ENCODE results near the gene NF1. TPM values are rescaled to one million over a fixed set of nuclear protein-coding genes. Genes with fewer than 3 reads are reported as not detected.

Gene NF1
- total RNA-seq, 1 experiment from 2014 or later = 164 TPM

DNA sequence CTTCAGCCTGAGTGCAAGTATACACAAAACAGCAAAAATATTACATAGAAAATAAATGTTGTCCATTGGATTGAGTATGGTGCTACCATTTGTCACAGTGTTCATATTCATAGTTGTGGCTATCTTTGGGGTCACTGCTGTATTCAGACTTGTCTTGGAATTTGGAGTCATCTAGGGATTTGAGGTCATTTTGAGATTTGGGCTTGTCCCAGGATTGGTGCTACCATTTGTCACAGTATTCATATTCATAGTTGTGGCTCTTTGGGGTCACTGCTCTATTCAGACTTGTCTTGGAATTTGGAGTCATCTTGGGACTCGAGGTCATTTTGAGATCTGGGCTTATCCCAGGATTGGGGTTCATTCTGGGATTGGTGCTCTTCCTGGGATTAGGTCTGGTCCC lies 177.5 kb downstream of the NF1 start:
- Histone ChIP-seq H3K9ac (ENCODE audit: low read length) (no peak overlapping the region), H3K4me3 (ENCODE audit: low read length) (no peak overlapping the region), H3K9me2 (replicated peaks; ENCODE audit: insufficient read depth, low read length) (peaks cover 8% of the 10 kb centered on the region), H3K27ac (ENCODE audit: low read length) (no peak overlapping the region), H3K79me2 (ENCODE audit: low read length) (peaks cover 16% of the 10 kb centered on the region; the same call in 1 of the 2 replicates), H3K27me3 (ENCODE audit: low read length) (no peaks in the 10 kb centered on the region), H2AFZ (ENCODE audit: low read length) (no peak overlapping the region), H3K9me3 (ENCODE audit: low read length) (no peaks in the 10 kb centered on the region), H4K20me1 (ENCODE audit: insufficient read depth, low read depth, low read length) (no peaks in the 10 kb centered on the region), H3K36me3 (ENCODE audit: insufficient read depth, low read length) (peaks cover 42% of the 10 kb centered on the region), H3K4me1 (ENCODE audit: low read length) (no peaks in the 10 kb centered on the region), H3K4me2 (ENCODE audit: low read depth, low read length, poor library complexity, severe bottlenecking) (no peak overlapping the region)
- DNase-seq = no peak

DNA sequence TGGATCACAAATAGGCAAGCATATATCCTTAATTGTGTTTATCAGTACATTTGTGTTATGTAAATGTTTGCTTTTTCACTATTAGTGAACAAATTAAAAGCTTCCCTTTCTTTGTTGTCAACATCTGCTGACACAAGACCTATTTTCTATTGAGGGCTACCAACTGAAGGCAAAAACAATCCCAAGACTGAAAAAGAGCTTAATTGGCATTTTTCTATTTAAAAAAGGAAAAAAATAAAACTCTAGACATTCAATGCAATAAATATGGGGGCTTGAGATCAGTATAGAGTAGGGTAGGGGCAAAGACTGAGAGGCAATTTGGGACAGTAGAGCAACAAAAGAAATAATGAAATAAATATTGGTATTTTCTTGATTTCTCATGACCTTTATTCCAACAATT lies 178.0 kb downstream of the NF1 start:
- no peak overlapping the region for H3K4me3 ChIP-seq (ENCODE audit: low read length)
- no peaks in the 10 kb centered on the region for H3K4me1 ChIP-seq (ENCODE audit: low read length)
- H4K20me1 ChIP-seq (ENCODE audit: insufficient read depth, low read depth, low read length) = no peaks in the 10 kb centered on the region
- no peak overlapping the region for H3K27ac ChIP-seq (ENCODE audit: low read length)
- H3K79me2 ChIP-seq (ENCODE audit: low read length) = peaks cover 20% of the 10 kb centered on the region; the same call in 1 of the 2 replicates
- H3K9me2 ChIP-seq (replicated peaks; ENCODE audit: insufficient read depth, low read length) = peaks cover 8% of the 10 kb centered on the region
- H3K9me3 ChIP-seq (ENCODE audit: low read length) = no peaks in the 10 kb centered on the region
- no peaks in the 10 kb centered on the region for H3K27me3 ChIP-seq (ENCODE audit: low read length)
- no peak overlapping the region for H3K9ac ChIP-seq (ENCODE audit: low read length)
- no peak overlapping the region for H3K4me2 ChIP-seq (ENCODE audit: low read depth, low read length, poor library complexity, severe bottlenecking)
- DNase-seq = no peak
- H3K36me3 ChIP-seq (ENCODE audit: insufficient read depth, low read length) = peaks cover 46% of the 10 kb centered on the region
- H2AFZ ChIP-seq (ENCODE audit: low read length) = no peak overlapping the region

DNA sequence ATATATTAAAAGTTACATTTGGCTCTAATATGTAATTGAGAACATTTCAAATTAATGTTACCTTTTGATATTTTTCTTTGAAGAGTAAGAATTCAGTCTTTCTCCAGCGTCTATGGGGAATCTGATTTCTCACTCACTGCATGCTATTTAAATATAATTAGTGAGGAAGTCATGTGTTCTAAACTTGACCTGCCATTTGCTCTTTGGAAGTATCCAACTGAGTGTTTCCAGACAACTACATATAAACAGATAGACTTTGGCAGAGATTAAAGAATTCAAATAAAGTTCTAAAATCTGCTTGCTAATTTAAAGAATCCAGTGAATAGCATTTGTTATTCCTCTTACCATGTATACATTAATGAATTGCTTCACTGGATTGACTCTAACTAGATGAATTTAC lies 178.7 kb downstream of the NF1 start:
- no peak overlapping the region for H3K4me3 ChIP-seq (ENCODE audit: low read length)
- H3K9me3 ChIP-seq (ENCODE audit: low read length) = no peaks in the 10 kb centered on the region
- H3K79me2 ChIP-seq (ENCODE audit: low read length) = peaks cover 20% of the 10 kb centered on the region; the same call in 1 of the 2 replicates
- H3K4me2 ChIP-seq (ENCODE audit: low read depth, low read length, poor library complexity, severe bottlenecking) = no peak overlapping the region
- H4K20me1 ChIP-seq (ENCODE audit: insufficient read depth, low read depth, low read length) = no peaks in the 10 kb centered on the region
- H3K27ac ChIP-seq (ENCODE audit: low read length) = no peak overlapping the region
- H2AFZ ChIP-seq (ENCODE audit: low read length) = no peak overlapping the region
- H3K4me1 ChIP-seq (ENCODE audit: low read length) = no peaks in the 10 kb centered on the region
- H3K9me2 ChIP-seq (replicated peaks; ENCODE audit: insufficient read depth, low read length) = peaks cover 8% of the 10 kb centered on the region
- no peaks in the 10 kb centered on the region for H3K27me3 ChIP-seq (ENCODE audit: low read length)
- no peak for DNase-seq
- H3K36me3 ChIP-seq (ENCODE audit: insufficient read depth, low read length) = peaks cover 46% of the 10 kb centered on the region
- no peak overlapping the region for H3K9ac ChIP-seq (ENCODE audit: low read length)

DNA sequence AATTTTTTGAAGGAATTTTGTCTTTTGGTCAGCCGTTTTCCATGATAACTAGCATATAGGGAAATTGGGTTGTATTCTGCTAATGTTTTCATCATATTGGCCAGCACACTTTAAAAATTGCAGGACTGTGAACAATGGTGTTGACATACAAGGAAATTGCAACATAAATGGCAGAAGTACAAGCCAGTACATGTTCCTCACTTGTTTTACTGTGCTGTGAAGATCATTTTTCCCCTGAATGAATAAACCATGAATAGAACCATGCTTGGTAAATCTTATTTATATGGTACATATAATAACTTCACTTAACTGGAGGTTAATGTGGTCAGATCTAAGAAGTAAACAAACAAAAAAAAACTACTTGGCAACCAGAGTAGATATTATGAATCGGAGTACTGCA lies 179.5 kb downstream of the NF1 start:
- Histone ChIP-seq H3K4me2 (ENCODE audit: low read depth, low read length, poor library complexity, severe bottlenecking) (no peak overlapping the region), H3K79me2 (ENCODE audit: low read length) (peaks cover 20% of the 10 kb centered on the region; the same call in 1 of the 2 replicates), H3K4me3 (ENCODE audit: low read length) (no peak overlapping the region), H3K9me2 (replicated peaks; ENCODE audit: insufficient read depth, low read length) (peaks cover 8% of the 10 kb centered on the region), H3K36me3 (ENCODE audit: insufficient read depth, low read length) (peaks cover 43% of the 10 kb centered on the region), H3K27ac (ENCODE audit: low read length) (no peak overlapping the region), H3K27me3 (ENCODE audit: low read length) (no peaks in the 10 kb centered on the region), H4K20me1 (ENCODE audit: insufficient read depth, low read depth, low read length) (no peaks in the 10 kb centered on the region), H3K9me3 (ENCODE audit: low read length) (no peaks in the 10 kb centered on the region), H3K4me1 (ENCODE audit: low read length) (no peaks in the 10 kb centered on the region), H3K9ac (ENCODE audit: low read length) (no peak overlapping the region), H2AFZ (ENCODE audit: low read length) (no peak overlapping the region)
- no peak for DNase-seq

DNA sequence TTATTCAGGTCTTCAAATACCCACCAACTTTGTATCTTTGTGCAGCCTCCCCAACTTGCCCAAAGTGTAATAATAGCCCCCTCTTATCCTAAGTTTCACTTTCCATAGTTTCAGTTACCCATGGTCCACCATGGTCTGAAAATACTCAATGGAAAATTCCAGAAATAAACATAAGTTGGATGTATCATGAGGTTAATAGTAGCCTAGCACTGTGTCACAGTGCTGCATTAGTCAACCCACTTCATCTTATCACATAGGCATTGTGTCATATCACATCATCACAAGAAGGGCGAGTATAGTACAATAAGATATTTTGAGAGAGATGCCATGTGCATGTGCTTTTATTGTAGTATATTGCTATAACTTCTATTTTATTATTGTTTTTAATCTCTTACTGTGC lies 180.3 kb downstream of the NF1 start:
- Histone ChIP-seq H3K9me2 (replicated peaks; ENCODE audit: insufficient read depth, low read length) (peaks cover 8% of the 10 kb centered on the region), H3K79me2 (ENCODE audit: low read length) (peaks cover 20% of the 10 kb centered on the region; the same call in 1 of the 2 replicates), H3K4me2 (ENCODE audit: low read depth, low read length, poor library complexity, severe bottlenecking) (no peak overlapping the region), H3K4me1 (ENCODE audit: low read length) (no peaks in the 10 kb centered on the region), H3K27me3 (ENCODE audit: low read length) (no peaks in the 10 kb centered on the region), H3K4me3 (ENCODE audit: low read length) (no peak overlapping the region), H3K27ac (ENCODE audit: low read length) (no peak overlapping the region), H3K36me3 (ENCODE audit: insufficient read depth, low read length) (peaks cover 35% of the 10 kb centered on the region), H4K20me1 (ENCODE audit: insufficient read depth, low read depth, low read length) (no peaks in the 10 kb centered on the region), H3K9ac (ENCODE audit: low read length) (no peak overlapping the region), H3K9me3 (ENCODE audit: low read length) (no peaks in the 10 kb centered on the region), H2AFZ (ENCODE audit: low read length) (no peak overlapping the region)
- no peak for DNase-seq

DNA sequence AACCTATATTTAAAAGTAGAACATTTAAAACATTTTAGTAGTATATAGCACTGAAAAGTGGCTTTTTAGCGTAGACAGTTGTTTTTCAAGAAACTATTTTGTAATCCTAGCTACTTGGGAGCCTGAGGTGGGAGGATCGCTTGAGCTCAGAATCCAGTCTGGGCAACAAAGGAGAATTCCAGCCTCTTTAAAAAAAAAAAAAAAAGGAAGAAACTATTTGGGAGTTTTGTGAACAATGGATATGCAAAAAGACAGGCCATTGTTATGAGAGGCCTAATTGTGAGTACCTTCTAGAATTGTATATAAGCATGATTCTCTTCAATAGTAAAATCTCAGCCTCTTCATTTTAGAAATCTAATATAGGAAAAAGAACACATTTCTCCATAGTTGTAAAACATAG lies 184.6 kb downstream of the NF1 start:
- Histone ChIP-seq H4K20me1 (ENCODE audit: insufficient read depth, low read depth, low read length) (no peaks in the 10 kb centered on the region), H3K36me3 (ENCODE audit: insufficient read depth, low read length) (peaks cover 29% of the 10 kb centered on the region; the same call in 1 of the 2 replicates), H3K9me3 (ENCODE audit: low read length) (no peaks in the 10 kb centered on the region), H3K4me2 (ENCODE audit: low read depth, low read length, poor library complexity, severe bottlenecking) (no peak overlapping the region), H3K4me1 (ENCODE audit: low read length) (no peaks in the 10 kb centered on the region), H3K27me3 (ENCODE audit: low read length) (no peaks in the 10 kb centered on the region), H3K79me2 (ENCODE audit: low read length) (peaks cover 19% of the 10 kb centered on the region), H3K9me2 (replicated peaks; ENCODE audit: insufficient read depth, low read length) (no peaks in the 10 kb centered on the region), H3K4me3 (ENCODE audit: low read length) (no peak overlapping the region), H2AFZ (ENCODE audit: low read length) (no peak overlapping the region), H3K9ac (ENCODE audit: low read length) (no peak overlapping the region), H3K27ac (ENCODE audit: low read length) (no peak overlapping the region)
- no peak for DNase-seq

DNA sequence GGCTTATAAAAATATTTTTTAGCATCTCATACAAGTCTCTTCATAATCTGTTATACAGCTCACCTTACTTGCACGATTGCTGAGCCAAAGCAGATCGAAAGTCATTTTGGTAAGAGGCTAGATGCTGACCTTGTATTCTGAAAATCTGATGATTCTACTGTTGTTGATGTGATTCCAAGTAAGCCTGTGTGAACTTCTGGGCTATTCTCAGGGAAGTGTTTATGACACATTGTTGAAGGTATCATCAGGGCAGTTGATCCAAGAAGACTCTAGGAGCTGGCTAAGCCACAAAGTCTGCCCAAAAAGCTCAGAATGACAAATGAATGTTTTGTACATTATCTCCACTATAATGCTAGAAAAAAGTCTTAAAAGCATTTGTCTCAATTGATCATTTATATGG lies 186.3 kb downstream of the NF1 start:
- no peak overlapping the region for H3K4me3 ChIP-seq (ENCODE audit: low read length)
- H4K20me1 ChIP-seq (ENCODE audit: insufficient read depth, low read depth, low read length) = no peaks in the 10 kb centered on the region
- H3K27ac ChIP-seq (ENCODE audit: low read length) = no peak overlapping the region
- no peak overlapping the region for H3K9ac ChIP-seq (ENCODE audit: low read length)
- no peaks in the 10 kb centered on the region for H3K9me3 ChIP-seq (ENCODE audit: low read length)
- peaks cover 16% of the 10 kb centered on the region; the same call in 1 of the 2 replicates for H3K79me2 ChIP-seq (ENCODE audit: low read length)
- no peaks in the 10 kb centered on the region for H3K27me3 ChIP-seq (ENCODE audit: low read length)
- H3K4me1 ChIP-seq (ENCODE audit: low read length) = no peaks in the 10 kb centered on the region
- no peak for DNase-seq
- H2AFZ ChIP-seq (ENCODE audit: low read length) = no peak overlapping the region
- H3K4me2 ChIP-seq (ENCODE audit: low read depth, low read length, poor library complexity, severe bottlenecking) = no peak overlapping the region
- H3K9me2 ChIP-seq (replicated peaks; ENCODE audit: insufficient read depth, low read length) = no peaks in the 10 kb centered on the region
- H3K36me3 ChIP-seq (ENCODE audit: insufficient read depth, low read length) = peaks cover 23% of the 10 kb centered on the region; the same call in 1 of the 2 replicates

DNA sequence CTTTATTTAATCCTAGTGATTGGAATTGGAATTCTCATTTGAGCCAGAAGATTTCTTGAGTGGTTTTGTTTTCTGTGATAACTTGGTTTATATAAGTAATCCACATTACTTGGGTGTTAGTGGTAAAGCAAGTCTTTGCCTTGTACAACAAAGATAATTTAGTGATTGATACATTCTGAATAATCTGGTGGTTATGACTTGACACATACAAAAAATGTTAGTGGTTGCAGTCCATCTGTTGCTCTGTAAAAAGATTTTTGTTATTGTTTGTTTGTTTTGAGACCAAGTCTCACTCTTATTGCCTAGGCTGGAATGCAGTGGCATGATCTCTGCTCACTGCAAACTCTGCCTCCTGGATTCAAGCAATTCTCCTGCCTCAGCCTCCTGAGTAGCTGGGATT lies 189.1 kb downstream of the NF1 start:
- H3K9me3 ChIP-seq (ENCODE audit: low read length) = no peaks in the 10 kb centered on the region
- H3K4me2 ChIP-seq (ENCODE audit: low read depth, low read length, poor library complexity, severe bottlenecking) = no peak overlapping the region
- no peaks in the 10 kb centered on the region for H3K9me2 ChIP-seq (replicated peaks; ENCODE audit: insufficient read depth, low read length)
- H3K27ac ChIP-seq (ENCODE audit: low read length) = no peak overlapping the region
- H3K4me1 ChIP-seq (ENCODE audit: low read length) = no peaks in the 10 kb centered on the region
- peaks cover 3% of the 10 kb centered on the region; the same call in 1 of the 2 replicates for H3K79me2 ChIP-seq (ENCODE audit: low read length)
- no peak overlapping the region for H2AFZ ChIP-seq (ENCODE audit: low read length)
- no peak for DNase-seq
- H3K9ac ChIP-seq (ENCODE audit: low read length) = no peak overlapping the region
- no peaks in the 10 kb centered on the region for H4K20me1 ChIP-seq (ENCODE audit: insufficient read depth, low read depth, low read length)
- H3K36me3 ChIP-seq (ENCODE audit: insufficient read depth, low read length) = peaks cover 9% of the 10 kb centered on the region; the same call in 1 of the 2 replicates
- H3K27me3 ChIP-seq (ENCODE audit: low read length) = no peaks in the 10 kb centered on the region
- H3K4me3 ChIP-seq (ENCODE audit: low read length) = no peak overlapping the region

Measured in Karpas-422 (cell line).